Panc1 (cell line): Measurements from ENCODE around the gene LOXL1.

Source experiments
- POLR2AphosphoS5 ChIP-seq: IDR thresholded peaks from 2 replicates; pipeline ENCODE4 v1.6.1; 2012; ENCODE audit warnings: mild to moderate bottlenecking, low read depth, low read length, moderate library complexity
- REST ChIP-seq, 2 experiments: IDR thresholded peaks; 2 replicates each; pipeline ENCODE4 v1.6.1; 2011 to 2012; ENCODE audit warnings: low read depth in 2 of 2, control low read depth in 1 of 2, low read length in 1 of 2, mild to moderate bottlenecking in 1 of 2, moderate library complexity in 1 of 2; ENCODE audit not compliant: insufficient read depth in 1 of 2
- TCF7L2 ChIP-seq: IDR thresholded peaks from 2 replicates; pipeline ENCODE4 v1.6.1; 2011; ENCODE audit warnings: mild to moderate bottlenecking, low read depth, low read length, inconsistent platforms
- TF ChIP-seq, protein P1 (sequence below): fragments of 450-650 bp; IDR thresholded peaks from 2 replicates; pipeline ENCODE4 v1.5.1; 2017; ENCODE audit warnings: mild to moderate bottlenecking

DNA sequence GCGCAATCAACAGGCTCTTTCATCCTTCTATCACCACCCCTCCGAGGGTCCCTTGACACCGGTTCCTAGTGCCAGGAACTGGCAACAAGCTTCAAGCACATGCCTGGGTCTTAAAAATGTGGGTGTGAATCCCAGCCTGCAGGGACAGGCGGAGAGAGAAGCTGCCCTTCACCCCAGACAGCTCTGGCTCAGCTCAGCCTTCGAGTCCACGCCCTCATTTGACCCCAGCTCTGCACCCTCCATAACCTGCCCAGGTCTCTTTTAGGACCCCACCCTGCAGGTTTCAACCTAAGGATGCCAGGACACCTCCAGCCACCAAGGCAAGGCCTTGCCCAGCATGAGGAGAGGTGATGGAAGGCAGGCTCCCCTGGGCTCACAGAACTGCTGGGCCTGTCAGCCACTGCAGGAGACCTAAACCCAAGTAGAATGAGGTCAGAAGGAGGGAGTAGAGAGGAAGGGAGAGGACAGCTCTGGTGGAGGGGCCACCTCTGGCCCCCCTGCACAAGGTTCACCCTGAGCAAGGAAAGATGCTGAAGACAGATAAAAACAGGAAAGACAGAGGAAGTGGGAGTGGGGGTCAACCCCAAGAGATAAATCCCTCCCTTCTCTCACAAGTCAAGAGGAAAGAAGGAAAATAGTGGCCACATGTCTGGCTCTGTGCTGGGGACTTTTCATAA, 2.6 kb upstream of the LOXL1 start:
- TF ChIP-seq, protein P1, sequence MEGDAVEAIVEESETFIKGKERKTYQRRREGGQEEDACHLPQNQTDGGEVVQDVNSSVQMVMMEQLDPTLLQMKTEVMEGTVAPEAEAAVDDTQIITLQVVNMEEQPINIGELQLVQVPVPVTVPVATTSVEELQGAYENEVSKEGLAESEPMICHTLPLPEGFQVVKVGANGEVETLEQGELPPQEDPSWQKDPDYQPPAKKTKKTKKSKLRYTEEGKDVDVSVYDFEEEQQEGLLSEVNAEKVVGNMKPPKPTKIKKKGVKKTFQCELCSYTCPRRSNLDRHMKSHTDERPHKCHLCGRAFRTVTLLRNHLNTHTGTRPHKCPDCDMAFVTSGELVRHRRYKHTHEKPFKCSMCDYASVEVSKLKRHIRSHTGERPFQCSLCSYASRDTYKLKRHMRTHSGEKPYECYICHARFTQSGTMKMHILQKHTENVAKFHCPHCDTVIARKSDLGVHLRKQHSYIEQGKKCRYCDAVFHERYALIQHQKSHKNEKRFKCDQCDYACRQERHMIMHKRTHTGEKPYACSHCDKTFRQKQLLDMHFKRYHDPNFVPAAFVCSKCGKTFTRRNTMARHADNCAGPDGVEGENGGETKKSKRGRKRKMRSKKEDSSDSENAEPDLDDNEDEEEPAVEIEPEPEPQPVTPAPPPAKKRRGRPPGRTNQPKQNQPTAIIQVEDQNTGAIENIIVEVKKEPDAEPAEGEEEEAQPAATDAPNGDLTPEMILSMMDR = no peak
- TF ChIP-seq TCF7L2 = no peak
- no peak for TF ChIP-seq REST (IDR thresholded peaks at IDR 0.05; ENCODE audit: insufficient read depth in 1 of 2, low read depth in 2 of 2, low read length in 1 of 2)
- no peak for TF ChIP-seq POLR2AphosphoS5
